Hepatocyte (in vitro differentiated cells): ENCODE data around the gene RTRAF. TPM values are rescaled to one million over a fixed set of nuclear protein-coding genes. Genes with fewer than 3 reads are reported as not detected.

Experiments
- DNase-seq: peaks from one replicate; pipeline ENCODE4 v3.0.0-alpha.2; 2016; ENCODE audit warnings: low spot score
- H2AFZ ChIP-seq: fragments of 200-600 bp; sonication (generic); 2 replicates; pipeline ENCODE4 v1.6.0; 2016; ENCODE audit warnings: antibody characterized with exemption, mild to moderate bottlenecking
- H3K27ac ChIP-seq: fragments of 200-600 bp; sonication (generic); 2 replicates; pipeline ENCODE4 v1.5.1; 2016; ENCODE audit warnings: mild to moderate bottlenecking
- H3K27me3 ChIP-seq: fragments of 200-600 bp; sonication (generic); 2 replicates; pipeline ENCODE4 v1.6.1; 2016
- H3K36me3 ChIP-seq: fragments of 200-600 bp; sonication (generic); replicated peaks from 2 replicates; pipeline ENCODE4 v1.5.1; 2016; ENCODE audit warnings: low read depth; ENCODE audit not compliant: insufficient read depth
- H3K4me1 ChIP-seq: fragments of 200-600 bp; sonication (generic); 2 replicates; pipeline ENCODE4 v1.5.1; 2016; ENCODE audit warnings: mild to moderate bottlenecking, moderate library complexity; ENCODE audit not compliant: insufficient read depth
- H3K4me2 ChIP-seq: fragments of 200-600 bp; sonication (generic); 2 replicates; pipeline ENCODE4 v1.6.0; 2016
- H3K4me3 ChIP-seq: fragments of 200-600 bp; sonication (generic); 2 replicates; pipeline ENCODE4 v1.5.1; 2016; ENCODE audit warnings: mild to moderate bottlenecking
- H3K79me2 ChIP-seq: fragments of 200-600 bp; sonication (generic); 2 replicates; pipeline ENCODE4 v1.6.0; 2017; ENCODE audit warnings: mild to moderate bottlenecking
- H3K9me2 ChIP-seq: fragments of 200-600 bp; sonication (generic); replicated peaks from 2 replicates; pipeline ENCODE4 v1.6.0; 2017; ENCODE audit warnings: mild to moderate bottlenecking; ENCODE audit not compliant: insufficient read depth
- H3K9me3 ChIP-seq: fragments of 200-600 bp; sonication (generic); 2 replicates; pipeline ENCODE4 v1.5.1; 2016; ENCODE audit warnings: low read depth, mild to moderate bottlenecking
- H4K20me1 ChIP-seq: fragments of 200-600 bp; sonication (generic); 2 replicates; pipeline ENCODE4 v1.6.0; 2016; ENCODE audit warnings: mild to moderate bottlenecking; ENCODE audit not compliant: insufficient read depth, poor library complexity, severe bottlenecking
- EZH2 ChIP-seq: fragments of 200-600 bp; sonication (generic); IDR thresholded peaks from 2 replicates; pipeline ENCODE4 v1.6.1; 2016; ENCODE audit warnings: antibody characterized with exemption, mild to moderate bottlenecking, borderline replicate concordance
- EZH2phosphoT487 ChIP-seq: fragments of 200-600 bp; sonication (generic); IDR thresholded peaks from one replicate; pipeline ENCODE4 v1.6.1; 2018; ENCODE audit warnings: antibody characterized with exemption, mild to moderate bottlenecking, low read depth, moderate library complexity; ENCODE audit not compliant: unreplicated experiment, severe bottlenecking
- WGBS: methylation state at CpG from one replicate; pipeline ENCODE4 v1.1.6; 2016; ENCODE audit warnings: low lambda C conversion rate; ENCODE audit errors: missing lambda C conversion rate; 5-methylcytosine and 5-hydroxymethylcytosine counted together
- polyA plus RNA-seq: library from polyadenylated mRNA; unstranded; fragments of >200 nt; fragmentation: Nextera tagmentation; extraction: Ambion mirVana; gene quantifications from 2 replicates; pipeline ENCODE4 v1.2.1, GENCODE V29; 2016
- total RNA-seq: library from RNA; depleted of rRNA; stranded (reverse); fragments of >200 nt; gene quantifications from 2 replicates; pipeline ENCODE4 v1.2.3, GENCODE V29; 2014
- TF ChIP-seq, protein P1 (sequence below): fragments of 200-600 bp; sonication (generic); IDR thresholded peaks from 2 replicates; pipeline ENCODE4 v1.5.1; 2016; ENCODE audit warnings: antibody characterized with exemption, mild to moderate bottlenecking; ENCODE audit not compliant: poor library complexity

RTRAF gene
- total and polyA plus RNA-seq, 2 experiments from 2014 or later: 94.7 to 194 TPM

GRCh38 chr14:51977075-51977474, 12.3 kb upstream of the RTRAF start:
- Histone ChIP-seq H3K4me1 (peaks cover 4% of the 10 kb centered on the region), H3K9me2 (no peaks in the 10 kb centered on the region), H2AFZ (no peak overlapping the region), H3K4me2 (no peak overlapping the region), H3K36me3 (no peaks in the 10 kb centered on the region), H3K27me3 (no peaks in the 10 kb centered on the region), H3K4me3 (no peak overlapping the region), H3K9me3 (no peaks in the 10 kb centered on the region), H4K20me1 (no peaks in the 10 kb centered on the region), H3K79me2 (no peaks in the 10 kb centered on the region), H3K27ac (no peak overlapping the region)
- WGBS: 79% methylated on average over 5 of the region's 5 CpGs
- no peak for DNase-seq
- TF ChIP-seq EZH2phosphoT487: no peak
- no peak for TF ChIP-seq EZH2
- TF ChIP-seq, protein P1, sequence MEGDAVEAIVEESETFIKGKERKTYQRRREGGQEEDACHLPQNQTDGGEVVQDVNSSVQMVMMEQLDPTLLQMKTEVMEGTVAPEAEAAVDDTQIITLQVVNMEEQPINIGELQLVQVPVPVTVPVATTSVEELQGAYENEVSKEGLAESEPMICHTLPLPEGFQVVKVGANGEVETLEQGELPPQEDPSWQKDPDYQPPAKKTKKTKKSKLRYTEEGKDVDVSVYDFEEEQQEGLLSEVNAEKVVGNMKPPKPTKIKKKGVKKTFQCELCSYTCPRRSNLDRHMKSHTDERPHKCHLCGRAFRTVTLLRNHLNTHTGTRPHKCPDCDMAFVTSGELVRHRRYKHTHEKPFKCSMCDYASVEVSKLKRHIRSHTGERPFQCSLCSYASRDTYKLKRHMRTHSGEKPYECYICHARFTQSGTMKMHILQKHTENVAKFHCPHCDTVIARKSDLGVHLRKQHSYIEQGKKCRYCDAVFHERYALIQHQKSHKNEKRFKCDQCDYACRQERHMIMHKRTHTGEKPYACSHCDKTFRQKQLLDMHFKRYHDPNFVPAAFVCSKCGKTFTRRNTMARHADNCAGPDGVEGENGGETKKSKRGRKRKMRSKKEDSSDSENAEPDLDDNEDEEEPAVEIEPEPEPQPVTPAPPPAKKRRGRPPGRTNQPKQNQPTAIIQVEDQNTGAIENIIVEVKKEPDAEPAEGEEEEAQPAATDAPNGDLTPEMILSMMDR: no peak

DNA sequence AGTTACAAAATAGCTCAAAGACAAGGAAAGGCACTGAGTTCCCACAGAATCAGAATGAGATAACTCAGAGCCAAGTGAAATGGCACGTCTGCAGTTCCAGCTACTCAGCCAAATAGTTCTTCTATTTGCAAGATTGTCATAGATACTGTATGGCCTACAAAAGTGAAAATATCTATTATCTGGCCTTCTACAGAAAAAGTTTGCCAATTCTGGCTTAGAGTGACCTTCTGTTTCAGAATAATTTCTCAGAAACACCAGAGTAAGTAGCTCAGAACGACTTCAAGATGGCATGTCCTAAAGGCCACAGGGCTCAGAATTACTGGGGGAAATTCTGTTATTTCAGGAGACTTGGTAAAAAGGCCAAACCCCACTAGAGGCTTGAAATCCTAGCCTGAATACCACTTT, 10.7 kb upstream of the RTRAF start:
- Histone ChIP-seq H3K4me2 (no peak overlapping the region), H3K27me3 (no peaks in the 10 kb centered on the region), H3K79me2 (no peaks in the 10 kb centered on the region), H3K4me1 (peaks cover 4% of the 10 kb centered on the region), H3K9me3 (no peaks in the 10 kb centered on the region), H3K4me3 (no peak overlapping the region), H2AFZ (no peak overlapping the region), H3K36me3 (no peaks in the 10 kb centered on the region), H4K20me1 (no peaks in the 10 kb centered on the region), H3K27ac (no peak overlapping the region), H3K9me2 (no peaks in the 10 kb centered on the region)
- TF ChIP-seq EZH2phosphoT487 (no peak), EZH2 (no peak)
- TF ChIP-seq, protein P1: no peak
- WGBS: 29% methylated on average over 2 of the region's 2 CpGs
- DNase-seq: no peak

GRCh38 chr14:51979088-51979709, 10.1 kb upstream of the RTRAF start:
- no peaks in the 10 kb centered on the region for H4K20me1 ChIP-seq
- H3K27ac ChIP-seq: no peak overlapping the region
- no peak overlapping the region for H2AFZ ChIP-seq
- H3K79me2 ChIP-seq: no peaks in the 10 kb centered on the region
- H3K4me2 ChIP-seq: no peak overlapping the region
- H3K4me1 ChIP-seq: peaks cover 4% of the 10 kb centered on the region
- WGBS: 24% methylated on average over 17 of the region's 17 CpGs
- H3K4me3 ChIP-seq: no peak overlapping the region
- TF ChIP-seq, protein P1: peak; percentile 92
- TF ChIP-seq EZH2phosphoT487: no peak
- TF ChIP-seq EZH2: no peak
- no peaks in the 10 kb centered on the region for H3K36me3 ChIP-seq
- no peaks in the 10 kb centered on the region for H3K9me2 ChIP-seq
- H3K27me3 ChIP-seq: no peaks in the 10 kb centered on the region
- peak; percentile 92 for DNase-seq
- H3K9me3 ChIP-seq: no peaks in the 10 kb centered on the region
